Panc1 (cell line): ENCODE measurements around the gene HDAC6. TPM values are rescaled to one million over a fixed set of nuclear protein-coding genes. Genes with fewer than 3 reads are reported as not detected.

ENCODE experiments used
- ATAC-seq: fragments of 200-7000 bp; cut with Tn5 transposase; 2 replicates; pipeline ENCODE4 v1.9.1; 2020; ENCODE audit warnings: mild to moderate bottlenecking, moderate library complexity
- BruUV-seq: library from RNA; stranded (reverse); fragments of 400-500 nt; replicated peaks from 2 replicates; lab custom pipeline; 2021; lab: Mats Ljungman, UMichigan
- CTCF ChIA-PET: fragments of 300-600 bp; sonication (Branson Sonifier 250); formaldehyde crosslinking; loops from one replicate; lab custom pipeline; 2022; ENCODE audit warnings: antibody characterized with exemption; lab: Charles Lee
- POLR2A ChIA-PET: fragments of 300-600 bp; sonication (Branson Sonifier 250); formaldehyde crosslinking; loops from one replicate; lab custom pipeline; 2022; ENCODE audit warnings: antibody characterized with exemption; lab: Charles Lee
- DNase-seq: peaks from one replicate; pipeline ENCODE4 v3.0.0-alpha.2; 2010; ENCODE audit warnings: low read depth, low spot score
- H3K27ac ChIP-seq: 2 replicates; pipeline ENCODE4 v1.5.1; 2011; ENCODE audit warnings: mild to moderate bottlenecking, low read length, inconsistent platforms
- H3K27me3 ChIP-seq: fragments of 200-500 bp; sonication (Bioruptor generic); 2 replicates; pipeline ENCODE4 v1.6.0; 2014; ENCODE audit warnings: low read length, inconsistent platforms; ENCODE audit not compliant: control insufficient read depth, insufficient read depth
- H3K36me3 ChIP-seq: fragments of 200-500 bp; sonication (Bioruptor generic); 2 replicates; pipeline ENCODE4 v1.5.1; 2014; ENCODE audit warnings: inconsistent platforms, mild to moderate bottlenecking, low read length, moderate library complexity; ENCODE audit not compliant: control insufficient read depth, insufficient read depth
- H3K4me1 ChIP-seq: 2 replicates; pipeline ENCODE4 v1.5.1; 2011; ENCODE audit warnings: inconsistent platforms, mild to moderate bottlenecking, low read length, moderate library complexity; ENCODE audit not compliant: control insufficient read depth, insufficient read depth
- H3K4me3 ChIP-seq, 2 experiments: 2 replicates each; pipeline ENCODE4 v1.5.1; 2011 to 2012; ENCODE audit warnings: low read depth in 2 of 2, low read length in 2 of 2, mild to moderate bottlenecking in 2 of 2, inconsistent platforms in 1 of 2, moderate library complexity in 1 of 2
- H3K9me3 ChIP-seq: fragments of 200-500 bp; sonication (Bioruptor generic); 2 replicates; pipeline ENCODE4 v1.5.1; 2014; ENCODE audit warnings: low read depth, mild to moderate bottlenecking, inconsistent platforms, low read length, moderate library complexity; ENCODE audit not compliant: control insufficient read depth, insufficient read depth
- POLR2AphosphoS5 ChIP-seq: IDR thresholded peaks from 2 replicates; pipeline ENCODE4 v1.6.1; 2012; ENCODE audit warnings: mild to moderate bottlenecking, low read depth, low read length, moderate library complexity
- REST ChIP-seq, 2 experiments: IDR thresholded peaks; 2 replicates each; pipeline ENCODE4 v1.6.1; 2011 to 2012; ENCODE audit warnings: low read depth in 2 of 2, control low read depth in 1 of 2, low read length in 1 of 2, mild to moderate bottlenecking in 1 of 2, moderate library complexity in 1 of 2; ENCODE audit not compliant: insufficient read depth in 1 of 2
- SIN3A ChIP-seq: IDR thresholded peaks from 2 replicates; pipeline ENCODE4 v1.6.1; 2012; ENCODE audit warnings: low read depth, mild to moderate bottlenecking, low read length, moderate library complexity, borderline replicate concordance; ENCODE audit not compliant: insufficient read depth
- TCF7L2 ChIP-seq: IDR thresholded peaks from 2 replicates; pipeline ENCODE4 v1.6.1; 2011; ENCODE audit warnings: mild to moderate bottlenecking, low read depth, low read length, inconsistent platforms
- in situ Hi-C: cut with HindIII; loops from 2 replicates; pipeline ENCODE4 v1.10.0; 2016; ENCODE audit warnings: low sequenced_read_pairs, low pct_unique_long_range_greater_than_20kb
- intact Hi-C: fragments of 100-400 bp; cut with micrococcal nuclease; formaldehyde crosslinking; loops from one replicate; pipeline ENCODE4 v1.10.0; 2022; ENCODE audit not compliant: unreplicated experiment
- total RNA-seq: library from RNA; stranded (reverse); gene quantifications from one replicate; pipeline ENCODE4 v1.2.1, GENCODE V29; 2021; ENCODE audit not compliant: unreplicated experiment
- TF ChIP-seq, protein P1 (sequence below): fragments of 450-650 bp; IDR thresholded peaks from 2 replicates; pipeline ENCODE4 v1.5.1; 2017; ENCODE audit warnings: mild to moderate bottlenecking

HDAC6 gene
- total RNA-seq, 1 experiment from 2014 or later, result 97.1 TPM

- no peak for TF ChIP-seq POLR2AphosphoS5
- no peak for TF ChIP-seq TCF7L2
- no peak for TF ChIP-seq REST (IDR thresholded peaks at IDR 0.05; ENCODE audit: insufficient read depth in 1 of 2, low read depth in 2 of 2, low read length in 1 of 2)
- TF ChIP-seq, protein P1, sequence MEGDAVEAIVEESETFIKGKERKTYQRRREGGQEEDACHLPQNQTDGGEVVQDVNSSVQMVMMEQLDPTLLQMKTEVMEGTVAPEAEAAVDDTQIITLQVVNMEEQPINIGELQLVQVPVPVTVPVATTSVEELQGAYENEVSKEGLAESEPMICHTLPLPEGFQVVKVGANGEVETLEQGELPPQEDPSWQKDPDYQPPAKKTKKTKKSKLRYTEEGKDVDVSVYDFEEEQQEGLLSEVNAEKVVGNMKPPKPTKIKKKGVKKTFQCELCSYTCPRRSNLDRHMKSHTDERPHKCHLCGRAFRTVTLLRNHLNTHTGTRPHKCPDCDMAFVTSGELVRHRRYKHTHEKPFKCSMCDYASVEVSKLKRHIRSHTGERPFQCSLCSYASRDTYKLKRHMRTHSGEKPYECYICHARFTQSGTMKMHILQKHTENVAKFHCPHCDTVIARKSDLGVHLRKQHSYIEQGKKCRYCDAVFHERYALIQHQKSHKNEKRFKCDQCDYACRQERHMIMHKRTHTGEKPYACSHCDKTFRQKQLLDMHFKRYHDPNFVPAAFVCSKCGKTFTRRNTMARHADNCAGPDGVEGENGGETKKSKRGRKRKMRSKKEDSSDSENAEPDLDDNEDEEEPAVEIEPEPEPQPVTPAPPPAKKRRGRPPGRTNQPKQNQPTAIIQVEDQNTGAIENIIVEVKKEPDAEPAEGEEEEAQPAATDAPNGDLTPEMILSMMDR, result no peak
- no peak for TF ChIP-seq SIN3A
Observed at GRCh38 chrX:48785186-48785539, 16.7 kb upstream of the HDAC6 start.

GRCh38 chrX:48785540-48786214, 16.2 kb upstream of the HDAC6 start:
- ATAC-seq (no peak), DNase-seq (no peak)
- Histone ChIP-seq H3K36me3 (no peaks in the 10 kb centered on the region), H3K4me3 (no peak overlapping the region), H3K27ac (no peak overlapping the region), H3K9me3 (no peaks in the 10 kb centered on the region), H3K4me1 (no peaks in the 10 kb centered on the region), H3K27me3 (no peaks in the 10 kb centered on the region)
- intact Hi-C loops (no loop called here), in situ Hi-C loops (no loop called here)
- ChIA-PET POLR2A (no interaction called here), CTCF (no interaction called here)
- TF ChIP-seq, protein P1, result no peak
- TF ChIP-seq REST (IDR thresholded peaks at IDR 0.05; ENCODE audit: insufficient read depth in 1 of 2, low read depth in 2 of 2, low read length in 1 of 2) (no peak), POLR2AphosphoS5 (no peak), SIN3A (no peak), TCF7L2 (no peak)
- no TSS peak for BruUV-seq

More at GRCh38 chrX:48785186-48785539, 16.7 kb upstream of the HDAC6 start:
- in situ Hi-C loops (no loop called here), intact Hi-C loops (no loop called here)
- ATAC-seq (no peak), DNase-seq (no peak)
- ChIA-PET CTCF (no interaction called here), POLR2A (no interaction called here)
- H3K27me3 ChIP-seq, result no peaks in the 10 kb centered on the region
- no TSS peak for BruUV-seq
- no peaks in the 10 kb centered on the region for H3K9me3 ChIP-seq
- no peaks in the 10 kb centered on the region for H3K36me3 ChIP-seq
- no peak overlapping the region for H3K27ac ChIP-seq
- H3K4me1 ChIP-seq, result no peaks in the 10 kb centered on the region
- H3K4me3 ChIP-seq, result no peak overlapping the region
